Stimulated activated CD8-positive, alpha-beta memory T cell treated with anti-CD3 and anti-CD28 coated beads, Interleukin-15, amount 100 ng/mL, for 1 hour (primary cell): Measurements from ENCODE around the gene CDC25B.

Source experiments
- DNase-seq: peaks from one replicate; pipeline ENCODE4 v3.0.0-alpha.2; 2020; ENCODE audit warnings: low read depth

The CDC25B gene

DNA sequence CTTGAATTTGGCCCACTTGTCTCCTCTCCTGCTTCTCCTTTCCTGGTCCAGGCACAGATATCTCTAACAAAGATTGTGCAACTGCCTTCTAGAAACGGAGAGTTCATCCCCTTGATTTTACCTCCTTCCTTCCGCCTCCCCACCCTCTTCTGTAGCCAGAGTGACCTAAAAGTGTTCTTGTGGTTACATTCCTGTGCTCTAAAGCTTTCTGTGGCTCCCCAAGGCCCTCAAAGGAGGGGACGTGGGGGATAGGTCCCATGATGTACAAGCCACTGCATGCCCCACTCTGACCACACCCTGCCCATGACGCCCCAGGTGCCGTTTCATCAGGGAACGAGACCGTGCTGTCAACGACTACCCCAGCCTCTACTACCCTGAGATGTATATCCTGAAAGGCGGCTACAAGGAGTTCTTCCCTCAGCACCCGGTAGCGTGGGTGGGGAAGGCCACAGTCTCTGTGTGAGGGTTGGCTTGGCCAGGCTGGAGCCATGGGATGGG, 8.2 kb downstream of the CDC25B start:
- no peak for DNase-seq

DNA sequence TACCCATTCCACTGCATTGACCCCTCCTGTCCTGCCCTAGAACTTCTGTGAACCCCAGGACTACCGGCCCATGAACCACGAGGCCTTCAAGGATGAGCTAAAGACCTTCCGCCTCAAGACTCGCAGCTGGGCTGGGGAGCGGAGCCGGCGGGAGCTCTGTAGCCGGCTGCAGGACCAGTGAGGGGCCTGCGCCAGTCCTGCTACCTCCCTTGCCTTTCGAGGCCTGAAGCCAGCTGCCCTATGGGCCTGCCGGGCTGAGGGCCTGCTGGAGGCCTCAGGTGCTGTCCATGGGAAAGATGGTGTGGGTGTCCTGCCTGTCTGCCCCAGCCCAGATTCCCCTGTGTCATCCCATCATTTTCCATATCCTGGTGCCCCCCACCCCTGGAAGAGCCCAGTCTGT, 8.7 kb downstream of the CDC25B start:
- DNase-seq: no peak

DNA sequence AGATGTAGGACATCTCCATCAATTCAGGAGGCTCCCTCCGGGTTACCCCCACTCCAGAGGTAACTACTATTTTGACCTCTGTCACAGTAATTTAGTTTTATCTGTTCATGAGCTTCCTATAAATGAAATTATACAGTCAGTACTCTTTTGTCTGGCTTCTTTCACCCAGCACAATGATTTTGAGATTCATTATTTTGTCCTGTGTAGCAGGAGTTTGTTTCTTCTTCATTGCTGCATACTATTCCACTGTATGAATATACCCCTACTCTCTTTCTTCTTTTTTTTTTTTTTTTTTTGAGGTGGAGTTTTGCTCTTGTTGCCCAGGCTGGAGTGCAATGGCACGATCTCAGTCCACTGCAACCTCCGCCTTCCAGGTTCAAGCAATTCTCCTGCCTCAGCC, 12.4 kb downstream of the CDC25B start:
- no peak for DNase-seq

DNA sequence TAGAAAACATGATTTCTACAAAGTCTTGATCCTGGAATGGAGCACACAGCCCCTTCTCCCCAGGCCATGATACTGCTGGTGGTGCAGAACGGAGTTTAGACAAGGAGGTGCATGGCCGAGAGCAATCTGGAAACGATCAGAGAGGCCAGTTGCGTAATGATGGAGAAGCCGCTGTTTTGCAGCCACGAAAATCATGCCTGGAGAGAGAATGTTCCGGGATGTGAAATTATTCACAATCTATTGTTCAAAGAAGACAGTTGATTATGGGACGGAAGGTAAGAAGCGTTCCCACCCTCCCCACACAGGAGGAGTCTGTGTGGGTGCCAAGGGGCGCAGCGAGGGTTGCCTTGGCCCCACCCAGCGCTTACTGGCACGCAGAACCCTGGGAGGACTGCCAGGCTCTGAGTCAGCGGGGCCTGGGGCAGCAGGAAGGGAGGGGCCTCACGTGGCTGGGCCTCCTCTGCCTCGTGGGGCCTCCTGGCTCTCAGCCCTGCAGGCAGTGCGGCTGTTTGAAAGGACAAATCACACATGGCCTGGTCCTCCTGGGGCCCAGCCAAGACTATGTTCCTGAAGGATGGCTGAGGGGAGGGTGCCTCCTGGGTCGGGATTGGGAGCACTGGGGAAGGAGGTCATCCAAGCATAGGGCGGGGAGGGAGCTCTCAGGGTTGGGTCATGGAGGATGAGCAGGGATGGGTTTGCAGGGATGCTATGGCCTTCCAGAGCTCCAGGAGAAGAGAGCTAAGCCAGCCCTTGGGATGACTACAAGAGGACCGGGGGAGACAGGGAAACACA, 15.6 kb downstream of the CDC25B start:
- DNase-seq: peak; percentile 83

DNA sequence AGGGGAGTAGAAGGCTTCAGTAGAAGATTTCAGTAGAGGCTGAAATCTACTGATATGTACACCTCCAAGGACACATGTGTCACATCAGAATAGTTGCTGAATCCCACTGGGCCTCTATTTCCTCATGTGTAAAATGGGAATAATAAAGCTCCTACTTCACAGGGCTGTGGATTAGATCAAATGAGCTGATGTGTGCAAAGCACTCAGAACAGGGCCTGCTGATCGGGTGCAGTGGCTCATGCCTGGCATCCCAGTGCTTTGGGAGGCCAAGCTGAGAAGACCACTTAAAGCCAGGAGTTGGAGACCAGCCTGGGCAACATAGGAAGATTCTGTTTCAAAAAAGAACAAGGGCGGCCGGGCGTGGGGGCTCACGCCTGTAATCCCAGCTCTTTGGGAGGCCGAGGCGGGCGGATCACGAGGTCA, 16.2 kb downstream of the CDC25B start:
- DNase-seq: no peak

DNA sequence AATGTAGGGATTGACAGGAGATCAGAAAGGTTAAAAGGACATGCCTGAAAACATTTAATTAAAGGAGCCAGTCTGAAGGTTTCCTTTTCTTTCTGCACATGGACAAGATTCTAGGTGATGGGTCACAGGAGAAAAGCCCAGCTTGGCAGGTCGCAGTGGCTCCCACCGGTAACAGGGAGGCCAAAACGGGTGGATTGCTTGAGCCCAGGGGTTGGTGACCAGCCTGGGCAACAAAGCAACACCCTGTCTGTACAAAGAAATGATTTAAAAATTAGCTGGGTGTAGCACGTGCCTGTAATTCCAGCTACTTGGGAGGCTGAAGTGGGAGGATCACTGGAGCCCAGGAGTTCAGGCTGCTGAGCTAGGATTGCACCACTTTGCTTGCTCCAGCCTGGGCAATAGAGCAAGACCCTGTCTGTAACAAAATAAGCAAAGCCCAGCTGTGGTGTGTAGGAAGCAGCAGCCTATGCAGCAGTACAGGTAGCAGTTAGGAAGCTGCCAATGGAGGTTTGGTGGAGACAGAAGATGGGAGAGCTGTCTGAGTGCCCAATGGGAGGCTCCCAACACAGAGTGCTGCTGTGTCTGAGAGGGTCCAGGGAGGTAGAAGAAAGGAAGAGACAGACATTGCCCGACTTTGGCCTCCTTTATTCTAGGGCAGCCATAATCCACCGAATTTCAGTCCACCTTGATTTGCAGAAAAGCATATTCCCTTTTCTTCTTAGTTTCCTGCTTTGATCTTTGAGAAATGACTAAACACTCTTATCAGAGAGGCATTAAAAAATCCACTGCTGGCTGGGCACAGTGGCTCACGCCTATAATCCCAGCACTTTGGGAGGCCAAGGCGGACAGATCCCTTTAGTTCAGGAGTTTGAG, 17.1 kb downstream of the CDC25B start:
- DNase-seq: no peak

DNA sequence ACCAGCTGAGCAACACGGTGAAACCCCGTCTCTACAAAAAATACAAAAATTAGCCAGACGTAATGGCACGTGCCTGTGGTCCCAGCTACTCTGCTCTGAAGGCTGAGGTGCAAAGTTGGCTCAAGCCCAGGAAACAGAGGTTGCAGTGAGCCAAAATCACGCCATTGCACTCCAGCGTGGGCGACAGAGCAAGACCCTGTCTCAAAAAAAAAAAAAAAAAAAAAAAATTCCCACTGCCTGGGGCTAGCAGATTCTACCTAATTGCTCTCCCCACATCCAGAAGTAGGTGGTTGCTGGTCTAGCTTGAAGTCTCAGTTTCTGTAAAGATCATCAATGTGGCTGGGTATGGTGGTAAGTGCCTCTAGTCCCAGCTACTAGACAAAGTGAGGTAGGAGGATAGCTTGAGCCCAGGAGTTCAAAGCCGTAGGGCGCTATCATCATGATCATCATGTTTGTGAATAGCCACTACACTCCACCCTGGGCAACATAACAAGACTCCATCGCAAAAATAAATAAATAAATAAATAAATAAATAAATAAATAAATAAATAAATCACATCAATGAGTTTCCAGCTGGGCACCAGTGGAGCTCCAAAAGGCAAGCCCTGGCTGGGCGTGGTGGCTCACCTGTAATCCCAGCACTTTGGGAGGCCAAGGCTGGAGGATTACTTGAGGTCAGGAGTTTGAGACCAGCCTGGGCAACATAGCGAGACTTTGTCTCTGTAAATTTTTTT, 17.9 kb downstream of the CDC25B start:
- no peak for DNase-seq

DNA sequence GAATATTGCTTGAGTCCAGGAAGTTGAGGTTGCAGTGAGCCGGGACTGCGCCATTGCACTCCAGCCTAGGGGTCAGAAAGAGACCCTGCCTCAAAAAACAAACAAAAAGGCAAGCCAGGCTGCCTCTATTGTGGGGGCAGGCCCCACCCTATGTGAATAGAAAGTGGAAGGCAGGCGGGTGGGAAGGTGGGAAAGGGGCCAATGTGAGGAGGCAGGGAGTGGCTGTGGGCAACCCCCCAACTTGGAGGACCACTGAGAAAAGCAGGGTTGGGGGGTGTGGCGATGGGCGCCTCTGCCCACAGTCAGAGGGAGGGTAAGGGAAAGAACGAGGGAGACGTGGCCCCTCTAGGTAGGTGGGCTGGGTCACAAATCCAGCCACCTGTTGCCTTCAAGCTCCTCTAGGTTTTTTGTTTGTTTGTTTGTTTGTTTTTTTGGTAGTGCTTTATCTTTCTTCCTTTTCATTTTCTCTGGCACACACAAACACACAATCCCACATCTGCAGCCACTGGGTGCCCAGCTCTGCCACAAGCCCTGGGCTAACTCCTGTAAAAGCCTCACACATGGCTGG, 18.9 kb downstream of the CDC25B start:
- no peak for DNase-seq

DNA sequence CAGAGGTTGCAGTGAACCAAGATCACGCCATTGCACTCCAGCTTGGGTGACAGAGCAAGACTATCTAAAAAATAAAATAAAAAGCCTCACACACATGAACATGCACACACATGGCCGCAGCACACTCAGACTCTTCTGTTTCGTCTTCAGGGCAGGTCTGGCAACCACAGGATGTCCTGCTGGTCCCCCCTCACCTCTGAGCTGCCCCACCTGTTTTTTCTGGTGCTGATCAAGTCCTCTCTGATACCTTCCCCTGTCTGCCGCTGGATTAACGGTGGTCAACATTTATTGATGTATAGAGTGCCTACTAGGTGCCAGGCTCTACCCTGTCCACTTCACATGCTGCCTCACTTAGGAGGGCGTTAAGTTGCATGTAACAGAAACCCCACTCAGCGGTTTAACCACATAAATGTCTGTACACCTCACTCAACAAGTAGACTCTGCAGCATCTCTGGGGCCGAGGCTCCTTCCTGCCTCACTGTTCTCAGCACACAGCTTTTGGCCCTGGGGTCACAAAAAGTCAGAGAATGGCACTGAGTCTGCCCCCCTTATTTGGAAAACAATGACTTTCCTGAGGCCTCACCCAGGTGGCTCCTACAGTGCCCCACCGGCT, 19.7 kb downstream of the CDC25B start:
- DNase-seq: no peak

DNA sequence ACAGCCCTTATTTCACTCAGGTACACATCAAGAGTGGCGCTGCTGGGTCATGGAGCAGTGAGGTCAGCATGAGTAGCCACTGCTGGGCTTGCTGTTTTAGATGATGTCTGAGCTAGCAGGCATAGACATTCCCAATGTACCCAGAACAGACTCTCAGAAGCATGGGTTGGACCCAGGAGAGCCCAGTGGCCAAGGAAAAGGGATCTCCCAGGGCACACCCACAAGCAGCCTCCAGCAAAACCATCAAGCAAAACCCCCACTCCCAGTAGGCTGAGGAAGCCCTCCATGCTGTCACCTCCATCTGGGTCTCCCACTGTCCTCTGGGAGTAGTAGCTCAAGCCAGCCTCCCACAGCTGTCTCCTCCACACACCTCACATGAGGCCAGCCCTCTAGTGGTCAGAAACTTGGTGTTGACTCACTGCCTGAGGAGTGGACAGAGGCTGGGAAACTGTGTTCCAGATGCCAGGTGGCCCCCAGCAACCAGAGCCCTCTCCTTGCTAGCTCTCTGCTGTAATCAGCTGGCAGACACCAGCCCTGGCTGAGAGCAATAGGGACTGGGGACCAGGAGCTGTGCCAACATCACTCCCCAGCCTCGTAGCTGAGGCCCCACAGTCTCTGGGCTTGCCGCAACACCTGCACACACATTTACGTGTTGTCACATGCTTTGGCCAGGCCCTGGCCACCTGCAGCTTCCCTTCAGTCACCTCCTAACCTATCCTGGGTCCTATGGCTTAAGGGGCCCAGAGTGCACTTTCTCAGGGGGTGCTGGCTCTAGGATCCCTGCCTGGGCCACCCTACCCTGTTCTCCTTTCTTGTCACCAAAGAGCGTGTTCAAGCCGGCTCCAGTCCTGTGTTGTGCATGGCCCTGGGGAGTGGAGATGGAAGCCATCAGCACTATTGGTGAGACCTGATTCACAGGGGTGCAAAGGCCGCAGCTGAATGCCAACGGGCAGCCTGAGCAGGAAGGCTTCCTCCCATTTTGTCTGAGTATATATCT, 22.3 kb downstream of the CDC25B start:
- DNase-seq: no peak

DNA sequence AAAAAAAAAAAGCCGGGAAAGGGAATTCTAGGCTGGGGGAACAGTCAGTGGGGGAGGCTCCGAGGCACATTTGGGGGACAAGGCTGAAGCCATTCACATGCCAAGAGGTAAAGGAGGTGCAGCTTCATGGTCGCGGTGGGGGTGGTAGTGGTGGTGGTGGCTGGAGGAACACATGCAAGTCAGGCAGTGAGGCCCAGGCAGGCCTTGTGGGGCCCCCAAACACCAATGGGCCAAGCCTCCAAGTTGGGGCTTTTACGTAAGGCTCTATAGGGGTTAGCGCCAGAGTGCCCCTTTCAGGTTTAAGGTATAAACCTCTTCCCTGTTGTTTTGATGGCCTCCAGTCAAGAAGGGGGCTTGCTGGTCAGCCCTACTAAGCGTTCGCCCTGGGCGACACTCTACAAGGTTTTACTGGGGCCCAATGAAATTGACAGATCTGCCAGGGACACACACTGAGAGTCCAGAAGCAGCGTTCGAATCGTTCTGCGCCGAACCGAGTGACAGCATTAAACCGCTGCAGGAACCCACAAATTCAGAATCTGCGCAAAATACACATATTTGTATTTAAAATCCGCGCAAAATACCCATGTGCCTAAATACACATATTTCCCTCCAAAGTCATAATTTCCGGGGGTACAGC, 23.4 kb downstream of the CDC25B start:
- no peak for DNase-seq

DNA sequence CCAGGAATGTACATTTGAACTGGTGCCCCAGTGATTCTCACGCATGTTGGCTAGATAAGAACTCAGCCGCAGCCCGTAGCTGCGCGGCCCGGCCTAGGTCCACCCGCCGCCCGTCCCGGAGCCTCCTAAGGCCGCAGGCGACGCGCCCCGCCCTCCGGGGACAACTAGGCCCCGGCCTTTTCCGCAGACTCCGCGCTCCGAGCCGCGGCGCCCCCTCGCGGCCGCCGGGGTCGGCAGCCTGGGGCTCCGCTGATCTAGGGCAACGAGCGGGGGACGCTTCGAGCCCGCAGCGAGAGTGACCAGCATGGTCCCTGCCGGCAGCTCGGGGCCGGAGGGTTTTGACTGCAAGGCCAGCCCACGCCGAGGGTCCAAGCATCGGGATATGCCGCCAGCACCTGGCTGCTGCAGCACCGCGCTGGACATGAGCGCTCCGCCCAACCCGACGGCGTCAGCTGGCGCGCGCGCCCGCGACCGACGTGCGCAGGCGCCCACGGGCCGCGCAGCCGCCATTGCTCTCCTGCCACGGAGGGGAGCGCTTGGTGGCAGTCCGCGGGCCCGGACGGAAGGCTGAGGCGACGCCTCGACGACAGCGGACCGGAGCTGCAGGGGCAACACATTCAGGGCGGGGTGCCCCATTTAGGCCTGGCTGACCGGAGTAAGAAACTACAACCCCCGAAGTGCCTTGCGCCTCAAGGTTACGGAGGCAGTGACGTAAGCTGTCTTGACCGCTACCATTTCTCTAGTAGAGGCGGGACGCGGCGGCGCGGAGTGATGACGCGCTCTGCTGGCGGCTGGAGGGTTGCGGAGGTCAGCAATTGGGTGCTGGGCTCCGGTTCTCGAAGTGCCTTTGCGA, 24.2 kb downstream of the CDC25B start, which contains the start of gene AP5S1:
Gene AP5S1, plus strand, starts transcription at position 500 of the 853 bp plus-strand sequence. CDS start 1,571 bp downstream, outside the sequence.
- DNase-seq: peak; percentile 85

DNA sequence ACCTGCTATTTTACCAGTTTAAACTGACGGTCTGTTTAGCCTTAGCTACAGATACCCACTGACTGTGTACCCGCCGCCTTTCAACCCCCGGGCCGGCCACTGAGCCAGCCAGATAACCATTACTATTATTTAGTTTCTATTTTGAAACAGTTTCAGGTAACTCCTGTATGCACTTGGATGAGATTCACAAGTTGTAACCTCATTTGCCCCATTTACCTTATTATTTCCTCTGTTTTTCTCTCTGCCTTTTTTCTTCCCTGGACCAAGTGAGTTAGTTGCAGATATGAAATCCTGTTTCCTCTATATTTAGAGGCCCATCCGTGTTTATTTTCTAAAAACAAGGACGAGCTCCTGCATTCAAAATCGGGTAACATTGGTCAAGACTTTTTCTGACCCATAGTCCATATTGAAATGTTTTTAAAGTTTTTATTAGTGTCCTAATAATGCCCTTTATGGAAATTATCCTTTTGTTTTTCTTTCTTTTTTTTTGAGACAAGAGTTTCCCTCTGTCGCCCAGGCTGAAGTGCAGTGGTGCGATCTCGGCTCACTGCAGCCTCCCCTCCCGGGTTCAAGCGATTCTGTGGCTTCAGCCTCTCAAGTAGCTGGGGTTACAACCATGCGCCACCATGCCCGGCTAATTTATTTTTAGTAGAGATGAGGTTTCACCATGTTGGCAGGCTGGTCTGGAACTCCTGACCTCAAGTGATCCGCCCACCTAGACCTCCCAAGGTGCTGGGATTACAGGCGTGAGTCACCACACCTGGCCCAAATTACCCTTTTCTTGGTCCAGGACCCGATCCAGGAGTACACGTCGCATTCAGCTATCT, 25.0 kb downstream of the CDC25B start:
- no peak for DNase-seq

DNA sequence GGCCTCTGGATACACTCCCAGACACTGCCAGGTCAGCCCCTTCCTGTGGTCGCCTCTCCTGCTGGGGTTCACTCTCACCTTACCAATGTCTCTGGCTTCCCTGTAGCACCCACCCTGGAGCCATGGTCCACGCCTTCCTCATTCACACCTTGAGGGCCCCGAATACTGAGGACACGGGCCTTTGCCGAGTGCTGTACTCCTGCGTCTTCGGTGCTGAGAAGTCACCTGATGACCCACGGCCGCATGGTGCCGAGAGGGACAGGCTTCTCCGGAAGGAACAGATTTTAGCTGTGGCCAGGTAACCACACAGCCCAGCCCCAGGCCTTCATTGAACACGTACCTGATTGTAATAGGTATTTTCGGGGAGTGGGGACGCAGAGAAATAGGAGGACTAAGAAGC, 25.9 kb downstream of the CDC25B start:
- no peak for DNase-seq

DNA sequence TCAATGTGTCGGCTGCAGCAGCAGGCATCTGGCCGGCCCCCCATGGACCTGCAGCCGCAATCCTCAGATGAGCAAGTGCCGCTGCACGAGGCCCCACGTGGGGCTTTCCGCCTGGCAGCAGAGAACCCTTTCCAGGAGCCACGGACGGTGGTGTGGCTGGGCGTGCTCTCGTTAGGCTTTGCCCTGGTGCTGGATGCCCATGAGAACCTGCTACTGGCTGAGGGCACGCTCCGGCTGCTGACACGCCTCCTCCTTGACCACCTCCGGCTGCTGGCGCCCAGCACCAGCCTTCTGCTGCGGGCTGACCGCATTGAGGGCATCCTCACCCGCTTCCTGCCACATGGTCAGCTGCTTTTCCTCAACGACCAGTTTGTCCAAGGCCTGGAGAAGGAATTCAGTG, 27.8 kb downstream of the CDC25B start:
- no peak for DNase-seq

DNA sequence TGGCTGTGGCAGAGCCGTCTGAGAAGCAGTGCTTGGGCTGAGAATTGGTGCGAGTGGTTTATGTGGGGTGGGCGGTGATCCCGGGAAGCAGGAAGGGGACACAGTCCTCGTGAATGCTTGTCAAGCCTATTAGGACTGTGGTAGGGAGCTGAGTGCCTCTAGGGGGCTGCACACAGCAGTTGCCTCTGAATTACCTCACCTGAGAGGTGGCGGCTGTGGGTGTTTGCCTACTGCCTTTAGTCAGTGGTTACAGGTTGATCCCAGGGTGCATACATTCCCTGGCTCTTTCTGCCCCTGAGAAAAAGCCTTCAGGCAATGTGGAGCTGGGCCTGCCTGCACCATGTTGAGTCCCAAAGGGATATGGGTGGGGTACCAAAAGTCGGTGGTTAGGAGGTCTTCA, 29.4 kb downstream of the CDC25B start:
- no peak for DNase-seq

DNA sequence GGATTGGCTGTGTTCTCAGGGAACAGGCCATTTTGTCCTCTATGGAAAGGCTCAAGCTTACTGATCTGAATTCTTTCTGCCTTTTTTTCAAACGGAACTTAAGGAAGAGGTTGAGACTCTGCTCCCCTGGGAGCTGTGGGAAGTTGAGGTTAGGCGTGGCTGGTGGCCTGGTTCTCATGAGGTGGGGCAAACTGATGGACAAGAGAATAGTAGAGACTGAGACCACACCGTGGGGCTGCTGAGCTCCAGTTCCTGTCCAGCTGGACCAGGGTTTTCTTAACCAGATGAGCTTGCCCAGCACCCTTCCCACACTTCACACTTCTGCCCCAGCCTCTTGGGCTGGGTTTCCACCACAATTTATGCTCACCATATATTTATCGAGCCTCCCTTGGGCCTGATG, 30.3 kb downstream of the CDC25B start:
- DNase-seq: no peak

DNA sequence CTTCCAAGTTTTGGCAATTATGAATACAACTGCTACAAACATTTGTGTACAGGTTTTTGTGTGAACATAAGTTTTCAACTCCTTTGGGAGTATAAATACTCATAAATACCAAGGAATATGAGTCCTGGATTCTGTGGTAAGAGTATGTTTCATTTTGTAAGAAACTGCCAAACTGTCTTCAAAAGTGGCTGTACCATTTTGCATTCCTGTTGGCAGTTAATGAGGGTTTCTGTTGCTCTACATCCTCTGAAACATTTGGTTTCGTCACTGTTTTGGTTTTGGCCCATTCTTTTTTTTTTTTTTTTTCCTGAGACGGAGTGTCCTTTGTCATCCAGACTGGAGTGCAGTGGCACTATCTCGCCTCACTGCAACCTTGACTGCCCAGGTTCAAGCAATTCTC, 32.7 kb downstream of the CDC25B start:
- DNase-seq: no peak
